ENCODE measurements around the gene MUC15.
A peak's percentile ranks its signal among the peaks of the same experiment; 100 is the strongest.

Gene MUC15

GRCh38 chr11:26571861-26572654 is at the start of gene MUC15:
TSS of gene MUC15 (minus strand) at chr11:26572263. CDS start at chr11:26567094, 5,169 bp downstream.
- no peak within 1 kb of the TSS for H3K27ac ChIP-seq
- ChIA-PET CTCF (interaction anchor here (0.6 kb wide), 1 partner anchor 910 kb away, joined by 6 read pairs; no protein-coding TSS in a partner anchor), POLR2A (ENCODE audit: low non-redundant PET) (no interaction called here)
- no peak for DNase-seq (ENCODE audit: low spot score)
- TF ChIP-seq CTCF (conservative IDR thresholded peaks at IDR 0.05; ENCODE audit: low read depth): no peak

GRCh38 chr11:26621132-26621531 is 49.1 kb upstream of the MUC15 start:
- ChIA-PET CTCF (interaction anchor here (0.6 kb wide), 2 partner anchors 10 to 42 kb away, joined by 3 read pairs; no protein-coding TSS in a partner anchor), POLR2A (ENCODE audit: low non-redundant PET) (no interaction called here)
- DNase-seq (ENCODE audit: low spot score): peak; percentile 92

GRCh38 chr11:26620282-26621045 is 48.4 kb upstream of the MUC15 start:
- H3K27ac ChIP-seq: no peak overlapping the region
- ChIA-PET POLR2A (ENCODE audit: low non-redundant PET) (no interaction called here), CTCF (no interaction called here)
- DNase-seq (ENCODE audit: low spot score): peak; percentile 45
- TF ChIP-seq CTCF (conservative IDR thresholded peaks at IDR 0.05; ENCODE audit: low read depth): no peak

More at GRCh38 chr11:26621132-26621531, 49.1 kb upstream of the MUC15 start:
- TF ChIP-seq CTCF (conservative IDR thresholded peaks at IDR 0.05; ENCODE audit: low read depth): no peak
- no peak overlapping the region for H3K27ac ChIP-seq

- POLR2A ChIA-PET (ENCODE audit: low non-redundant PET): no interaction called here
- no peak for TF ChIP-seq CTCF (conservative IDR thresholded peaks at IDR 0.05; ENCODE audit: low read depth)
- H3K27ac ChIP-seq: no peak overlapping the region
- no peak for DNase-seq (ENCODE audit: low spot score)
- CTCF ChIA-PET: interaction anchor here (1.0 kb wide), 1 partner anchor 21 kb away, joined by 3 read pairs; no protein-coding TSS in a partner anchor
Observed at GRCh38 chr11:26618441-26618840, 46.4 kb upstream of the MUC15 start.

GRCh38 chr11:26613759-26614158 is 41.7 kb upstream of the MUC15 start:
- ChIA-PET POLR2A (ENCODE audit: low non-redundant PET) (no interaction called here), CTCF (no interaction called here)
- TF ChIP-seq CTCF (conservative IDR thresholded peaks at IDR 0.05; ENCODE audit: low read depth): no peak
- DNase-seq (ENCODE audit: low spot score): no peak
- no peak overlapping the region for H3K27ac ChIP-seq

GRCh38 chr11:26608507-26609146 is 36.6 kb upstream of the MUC15 start:
- no peak overlapping the region for H3K27ac ChIP-seq
- POLR2A ChIA-PET (ENCODE audit: low non-redundant PET): no interaction called here
- CTCF ChIA-PET: no interaction called here
- DNase-seq (ENCODE audit: low spot score): no peak
- TF ChIP-seq CTCF (conservative IDR thresholded peaks at IDR 0.05; ENCODE audit: low read depth): no peak
